AG09309 (cell line): ENCODE results near the gene SLC43A1.

Source experiments
- DNase-seq: peaks from one replicate; pipeline ENCODE4 v3.0.0-alpha.2; 2010; ENCODE audit warnings: low read depth
- H3K4me3 ChIP-seq: 2 replicates; pipeline ENCODE4 v1.5.1; 2011; ENCODE audit warnings: mild to moderate bottlenecking, low read depth, low read length, moderate library complexity; ENCODE audit not compliant: control insufficient read depth
- TF ChIP-seq, protein P1 (sequence below): IDR thresholded peaks from 2 replicates; pipeline ENCODE4 v1.5.1; 2011; ENCODE audit warnings: mild to moderate bottlenecking, low read depth, low read length, inconsistent platforms; ENCODE audit not compliant: insufficient read depth, control insufficient read depth; ENCODE audit errors: missing control alignments

The SLC43A1 gene

DNA sequence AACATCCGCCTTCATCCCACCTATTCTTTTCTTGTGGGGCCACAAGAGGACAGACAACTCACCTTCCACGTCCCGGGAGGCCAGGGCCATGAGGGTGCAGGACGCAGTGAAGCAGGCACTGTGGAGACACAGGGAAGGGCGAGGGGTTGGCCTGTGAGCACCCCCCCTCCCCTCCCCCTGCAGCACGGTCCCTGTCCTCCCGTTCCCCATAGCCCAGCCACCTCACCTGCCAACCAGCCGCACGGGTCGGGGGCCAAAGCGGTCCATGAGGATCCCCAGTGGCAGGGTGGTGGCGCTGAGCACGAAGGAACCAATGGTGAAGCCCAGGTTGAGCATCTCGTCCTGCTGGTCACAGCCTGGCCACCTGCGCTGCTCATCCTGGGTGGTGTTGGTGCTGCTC is 14.6 kb downstream of the SLC43A1 start:
- H3K4me3 ChIP-seq: no peak overlapping the region
- TF ChIP-seq, protein P1, sequence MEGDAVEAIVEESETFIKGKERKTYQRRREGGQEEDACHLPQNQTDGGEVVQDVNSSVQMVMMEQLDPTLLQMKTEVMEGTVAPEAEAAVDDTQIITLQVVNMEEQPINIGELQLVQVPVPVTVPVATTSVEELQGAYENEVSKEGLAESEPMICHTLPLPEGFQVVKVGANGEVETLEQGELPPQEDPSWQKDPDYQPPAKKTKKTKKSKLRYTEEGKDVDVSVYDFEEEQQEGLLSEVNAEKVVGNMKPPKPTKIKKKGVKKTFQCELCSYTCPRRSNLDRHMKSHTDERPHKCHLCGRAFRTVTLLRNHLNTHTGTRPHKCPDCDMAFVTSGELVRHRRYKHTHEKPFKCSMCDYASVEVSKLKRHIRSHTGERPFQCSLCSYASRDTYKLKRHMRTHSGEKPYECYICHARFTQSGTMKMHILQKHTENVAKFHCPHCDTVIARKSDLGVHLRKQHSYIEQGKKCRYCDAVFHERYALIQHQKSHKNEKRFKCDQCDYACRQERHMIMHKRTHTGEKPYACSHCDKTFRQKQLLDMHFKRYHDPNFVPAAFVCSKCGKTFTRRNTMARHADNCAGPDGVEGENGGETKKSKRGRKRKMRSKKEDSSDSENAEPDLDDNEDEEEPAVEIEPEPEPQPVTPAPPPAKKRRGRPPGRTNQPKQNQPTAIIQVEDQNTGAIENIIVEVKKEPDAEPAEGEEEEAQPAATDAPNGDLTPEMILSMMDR: no peak
- DNase-seq: no peak

DNA sequence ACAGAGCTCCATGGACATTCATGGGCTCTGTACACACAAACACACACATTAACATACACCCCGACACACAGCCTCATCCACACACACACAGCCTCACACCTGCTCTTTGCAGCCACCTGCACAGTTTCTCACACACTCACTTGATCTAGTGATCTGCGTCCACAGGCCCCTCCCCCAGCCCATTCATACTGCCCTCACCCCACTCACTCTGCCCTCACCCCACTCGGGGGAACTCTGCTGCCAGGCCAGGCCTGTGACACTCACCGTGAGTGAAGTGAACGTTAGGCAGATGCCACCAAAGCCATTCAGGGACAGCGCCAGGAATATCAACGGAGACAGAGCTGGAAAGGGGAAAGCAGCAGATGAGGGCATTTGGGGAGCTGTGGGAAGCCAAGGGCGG is 15.0 kb downstream of the SLC43A1 start:
- TF ChIP-seq, protein P1: no peak
- no peak for DNase-seq
- no peak overlapping the region for H3K4me3 ChIP-seq

DNA sequence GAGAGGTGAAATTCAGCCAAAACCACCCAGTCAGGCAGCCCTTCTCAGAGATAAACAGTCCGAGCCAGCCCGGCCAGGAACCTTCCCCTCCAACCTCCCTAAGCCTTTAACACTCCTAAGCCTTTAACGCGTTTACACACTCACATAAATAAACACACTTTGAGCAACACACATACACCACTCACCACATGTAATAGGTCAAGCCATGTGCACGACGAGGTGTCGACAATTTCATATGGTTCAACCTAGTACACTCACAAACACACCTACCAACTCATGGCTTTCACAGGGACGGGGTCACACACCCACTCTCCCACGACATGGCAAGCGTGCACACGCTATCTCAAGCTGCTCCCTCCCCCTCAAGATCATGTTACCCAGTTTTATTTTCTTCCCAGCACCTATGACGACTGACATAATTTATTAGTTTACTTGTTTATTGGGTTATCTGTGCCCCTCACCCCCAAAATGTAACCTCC is 15.5 kb downstream of the SLC43A1 start:
- H3K4me3 ChIP-seq: peak overlapping the region; percentile 34
- TF ChIP-seq, protein P1: no peak
- DNase-seq: no peak

DNA sequence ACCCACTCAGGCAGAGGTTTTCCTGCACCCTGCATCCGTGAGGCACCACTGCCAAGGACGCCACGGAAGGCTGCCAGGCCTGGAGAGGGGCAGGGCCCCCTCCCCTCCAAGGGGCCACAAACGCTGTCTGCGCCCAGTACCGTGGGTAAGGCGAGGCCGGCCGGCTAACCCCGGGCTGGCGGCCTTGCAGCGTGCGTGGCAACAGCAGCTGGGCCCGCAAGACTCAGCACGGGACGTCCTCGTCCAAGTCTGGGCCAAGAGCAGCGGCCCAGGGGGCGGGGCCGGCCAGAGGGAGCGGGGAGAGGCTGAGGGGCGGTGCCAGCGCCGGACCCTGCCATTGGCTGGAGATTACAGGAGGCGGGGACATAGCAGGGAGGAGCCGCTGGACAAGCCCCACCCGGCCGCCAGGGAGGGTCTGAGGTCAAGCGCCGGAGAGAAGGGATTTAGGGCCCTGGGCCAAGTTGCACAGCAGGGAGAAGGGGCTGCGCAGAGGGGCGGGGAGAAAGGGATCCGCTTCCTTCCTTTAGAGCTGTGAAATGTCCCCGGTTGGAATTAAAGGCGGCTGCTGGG is 16.0 kb downstream of the SLC43A1 start:
- H3K4me3 ChIP-seq: peak overlapping the region; percentile 34
- DNase-seq: peak; percentile 21

DNA sequence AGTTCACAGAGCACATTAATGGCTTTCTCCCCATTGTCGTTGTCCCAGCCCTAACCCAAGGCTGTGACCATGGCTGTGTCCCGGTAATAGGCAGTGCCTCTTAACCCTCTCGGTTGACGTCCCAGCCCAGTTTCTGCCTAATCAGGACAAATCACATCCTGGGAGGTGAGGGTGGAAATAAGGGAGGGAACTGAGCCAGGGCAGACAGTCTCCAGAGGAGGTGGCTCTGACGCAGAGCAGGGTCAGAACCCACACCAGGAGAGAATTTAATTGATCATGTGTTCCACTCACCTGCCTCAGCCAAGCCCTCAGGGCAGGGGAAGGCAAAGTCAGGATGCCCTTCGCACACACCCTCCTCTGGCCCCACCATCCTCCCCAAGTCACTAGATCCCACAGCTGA is 17.0 kb downstream of the SLC43A1 start:
- H3K4me3 ChIP-seq: no peak overlapping the region
- TF ChIP-seq, protein P1: no peak
- no peak for DNase-seq

More for the DNA sequence above, 16.0 kb downstream of the SLC43A1 start:
- TF ChIP-seq, protein P1: no peak

DNA sequence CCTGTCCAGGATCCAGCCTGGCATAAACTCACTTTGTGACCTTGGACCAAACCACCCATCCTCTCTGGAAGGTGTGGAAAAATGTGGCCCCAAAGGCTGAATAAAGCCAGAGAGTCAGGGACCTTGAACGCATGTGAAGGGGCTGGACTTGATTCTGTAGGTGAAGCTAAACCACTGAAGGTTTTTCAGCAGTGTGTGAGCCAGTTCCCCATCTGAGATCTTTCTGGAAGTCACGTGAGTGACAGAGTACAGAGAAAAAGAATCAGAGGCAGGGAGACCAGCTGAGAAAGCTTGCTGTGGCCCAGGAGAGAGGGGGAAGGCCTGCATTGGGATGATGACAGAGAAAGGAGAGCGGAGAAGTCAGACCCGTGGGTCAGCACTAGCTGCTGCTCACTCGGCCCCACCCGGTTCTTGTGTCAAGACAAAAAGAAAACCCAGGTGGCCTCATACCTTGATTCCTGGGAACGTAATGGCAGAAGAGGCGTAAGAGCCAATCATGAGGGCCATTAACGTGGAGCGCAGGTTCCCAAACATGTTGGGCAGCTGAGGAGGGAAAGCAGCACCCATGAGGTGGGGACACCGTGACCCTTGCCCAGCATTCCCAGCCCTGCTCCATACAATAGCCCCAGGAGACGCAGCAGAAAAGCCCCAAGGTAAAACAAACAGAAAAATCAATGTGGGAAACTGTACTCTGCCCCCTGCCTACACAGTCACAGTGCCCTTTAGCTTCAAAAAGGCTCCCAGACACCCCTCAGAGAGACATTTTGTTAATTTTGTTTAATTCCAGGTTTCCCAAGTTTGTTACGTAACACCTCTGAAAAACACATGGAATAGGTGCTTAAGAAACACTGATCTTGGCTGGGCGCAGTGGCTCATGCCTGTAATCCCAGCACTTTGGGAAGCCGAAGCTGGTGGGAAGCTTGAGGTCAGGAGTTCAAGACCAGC is 17.9 kb downstream of the SLC43A1 start:
- no peak overlapping the region for H3K4me3 ChIP-seq
- no peak for DNase-seq
- TF ChIP-seq, protein P1: no peak
